Ovary (tissue), 9 donors: ENCODE measurements around the gene PSMC3. TPM values are rescaled to one million over a fixed set of nuclear protein-coding genes. Genes with fewer than 3 reads are reported as not detected.

ENCODE experiments used
- DNase-seq, 5 donors: peaks; one replicate each; pipeline ENCODE4 v3.0.0-alpha.2; 2019 to 2020
- H3K27ac ChIP-seq, 2 donors: fragments of 200-600 bp; one replicate each; pipeline versions ENCODE4 v1.5.1 to v1.8.0; 2019 to 2022
- H3K27me3 ChIP-seq: fragments of 200-600 bp; one replicate; pipeline ENCODE4 v1.8.0; 2022
- H3K36me3 ChIP-seq: fragments of 200-600 bp; sonication (generic); one replicate; pipeline ENCODE4 v1.5.1; 2019
- H3K4me1 ChIP-seq: one replicate; pipeline ENCODE4 v1.8.1; 2013; ENCODE audit warnings: mild to moderate bottlenecking, moderate library complexity; ENCODE audit not compliant: insufficient read depth
- H3K4me3 ChIP-seq: fragments of 200-600 bp; sonication (generic); one replicate; pipeline ENCODE4 v1.5.1; 2017
- H3K9me3 ChIP-seq, 2 donors: fragments of 200-600 bp in 1 of 2; sonication (generic) in 1 of 2; one replicate each; pipeline versions ENCODE4 v1.5.1 to v1.8.1; 2013 to 2019; ENCODE audit warnings: mild to moderate bottlenecking in 1 of 2, moderate library complexity in 1 of 2
- EP300 ChIP-seq: sonication (generic); formaldehyde crosslinking; IDR thresholded peaks from one replicate; pipeline ENCODE4 v1.6.1; 2017; ENCODE audit warnings: antibody characterized with exemption
- POLR2A ChIP-seq: fragments of 450-650 bp; IDR thresholded peaks from one replicate; pipeline ENCODE4 v1.6.1; 2017; ENCODE audit warnings: antibody characterized with exemption, mild to moderate bottlenecking, moderate library complexity
- WGBS, 3 donors: extraction: QIAGEN DNeasy Blood & Tissue Kit in 1 of 3; methylation state at CpG; one replicate each; pipeline versions ENCODE4 v1.1.5 to v1.1.7; 2013 to 2017; 5-methylcytosine and 5-hydroxymethylcytosine counted together
- intact Hi-C, 4 donors: fragments of 100-400 bp; cut with DNase I; formaldehyde crosslinking; loops; one replicate each; pipeline versions ENCODE4 v1.11.0 to v1.15.1; 2022 to 2023
- polyA plus RNA-seq, 2 donors: library from polyadenylated mRNA; stranded (reverse); fragments of 200-250 nt in 1 of 2; fragments of 350-450 nt in 1 of 2; fragmentation: Illumina TruSeq in 1 of 2; extraction: RNeasy Lipid Tissue Mini Kit (QIAGEN cat#74804) in 1 of 2; gene quantifications; one replicate each; pipeline ENCODE4 v1.2.3, GENCODE V29; 2013 to 2014
- total RNA-seq, 7 donors: library from RNA; depleted of rRNA in 2 of 7; stranded (reverse); fragments of >200 nt in 2 of 7; fragmentation: NEBNext Ultra II Directional in 3 of 7; extraction: Animal tissue kit (Norgen Biotek cat#: 25700) in 3 of 7; gene quantifications; one replicate each; pipeline versions ENCODE4 v1.1.0 to v1.2.4, GENCODE V29; 2016 to 2023
- TF ChIP-seq, protein P1 (sequence below), 3 donors: fragments of 450-650 bp in 2 of 3; fragments of 200-600 bp in 1 of 3; IDR thresholded peaks; one replicate each; pipeline versions ENCODE4 v1.5.1 to v1.8.0; 2016 to 2022; ENCODE audit warnings: antibody characterized with exemption in 3 of 3, mild to moderate bottlenecking in 1 of 3
- donor health status: DM: no; HTN: no; CAD: no; lungs with moderate emphysema.
- donor health status: DM: no; HTN: no; CAD: no.
- donor health status: Bipolar disorder and iron deficiency.
- donor health status: DM: yes; HTN: yes; CAD: no.
- donor health status: DM: no; HTN: no; CAD: no.
- donor health status: DM: yes; HTN: yes; CAD: no.

Gene PSMC3
- total and polyA plus RNA-seq, 9 donors: 60.7 to 267 (median 87.2) TPM

DNA sequence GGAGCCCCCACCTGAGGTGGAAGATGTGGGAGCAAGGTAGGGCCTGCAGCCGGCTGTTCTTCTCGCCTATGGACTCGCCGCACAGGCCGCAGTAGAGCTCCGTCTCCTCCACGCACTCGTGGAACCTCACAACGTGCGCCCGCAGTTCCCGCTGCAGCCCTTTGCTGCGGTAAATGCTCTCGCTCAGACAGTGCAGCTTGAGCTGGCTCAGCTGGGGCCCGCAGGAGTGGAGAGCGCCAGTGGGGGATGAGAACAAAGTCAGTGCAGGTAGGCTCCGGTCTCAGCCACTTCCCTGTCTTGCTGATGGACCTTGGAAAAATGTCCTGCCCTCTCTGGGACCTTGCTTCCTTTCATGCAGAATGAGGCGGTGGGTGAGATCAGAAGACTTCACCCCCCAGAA is 12.5 kb upstream of the PSMC3 start:
- intact Hi-C loops: no loop called here
- no peaks in the 10 kb centered on the region for H3K36me3 ChIP-seq
- TF ChIP-seq POLR2A: no peak
- TF ChIP-seq, protein P1, sequence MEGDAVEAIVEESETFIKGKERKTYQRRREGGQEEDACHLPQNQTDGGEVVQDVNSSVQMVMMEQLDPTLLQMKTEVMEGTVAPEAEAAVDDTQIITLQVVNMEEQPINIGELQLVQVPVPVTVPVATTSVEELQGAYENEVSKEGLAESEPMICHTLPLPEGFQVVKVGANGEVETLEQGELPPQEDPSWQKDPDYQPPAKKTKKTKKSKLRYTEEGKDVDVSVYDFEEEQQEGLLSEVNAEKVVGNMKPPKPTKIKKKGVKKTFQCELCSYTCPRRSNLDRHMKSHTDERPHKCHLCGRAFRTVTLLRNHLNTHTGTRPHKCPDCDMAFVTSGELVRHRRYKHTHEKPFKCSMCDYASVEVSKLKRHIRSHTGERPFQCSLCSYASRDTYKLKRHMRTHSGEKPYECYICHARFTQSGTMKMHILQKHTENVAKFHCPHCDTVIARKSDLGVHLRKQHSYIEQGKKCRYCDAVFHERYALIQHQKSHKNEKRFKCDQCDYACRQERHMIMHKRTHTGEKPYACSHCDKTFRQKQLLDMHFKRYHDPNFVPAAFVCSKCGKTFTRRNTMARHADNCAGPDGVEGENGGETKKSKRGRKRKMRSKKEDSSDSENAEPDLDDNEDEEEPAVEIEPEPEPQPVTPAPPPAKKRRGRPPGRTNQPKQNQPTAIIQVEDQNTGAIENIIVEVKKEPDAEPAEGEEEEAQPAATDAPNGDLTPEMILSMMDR (IDR thresholded peaks at IDR 0.05): no peak
- no peak for TF ChIP-seq EP300
- DNase-seq: no peak
- WGBS, 3 donors: 90 to 92% (median 91%) methylated on average over 18 of the region's 18 CpGs
- no peaks in the 10 kb centered on the region for H3K9me3 ChIP-seq
- H3K27ac ChIP-seq: no peak overlapping the region
- H3K4me3 ChIP-seq: no peak overlapping the region
- no peaks in the 10 kb centered on the region for H3K27me3 ChIP-seq
- H3K4me1 ChIP-seq: no peaks in the 10 kb centered on the region

DNA sequence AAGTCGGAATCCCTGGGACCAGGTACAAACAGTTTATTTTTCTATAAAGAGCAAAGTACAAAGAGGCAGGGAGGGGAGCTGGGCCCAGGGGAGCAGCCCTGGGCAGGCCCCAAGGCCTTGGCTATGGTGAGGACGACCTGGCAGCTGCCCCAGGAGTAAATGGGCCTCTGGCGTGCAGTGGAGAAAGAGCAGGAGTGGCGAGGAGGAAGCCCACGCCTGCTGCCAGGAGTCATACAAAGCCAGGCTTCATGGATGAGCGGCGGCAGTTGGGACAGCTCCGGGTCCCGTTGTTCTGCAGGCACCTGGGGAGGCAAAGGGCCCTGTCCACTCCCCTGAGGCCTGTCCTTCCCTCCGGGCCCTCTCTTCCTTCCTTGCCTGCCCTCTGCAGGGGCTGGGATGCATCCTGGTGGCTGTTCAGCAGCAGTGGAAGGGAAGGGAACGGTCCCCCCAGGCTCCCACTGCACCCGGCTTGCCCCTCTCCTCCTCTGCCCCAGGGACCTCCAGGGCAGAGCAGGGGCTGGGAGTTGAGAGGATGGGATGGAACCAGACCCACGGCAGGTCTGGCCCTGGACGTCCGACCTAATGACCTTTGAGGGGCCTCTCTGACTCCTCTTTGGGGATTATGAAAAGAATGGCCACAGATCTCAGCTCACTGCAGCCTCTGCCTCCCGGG is 11.6 kb upstream of the PSMC3 start:
- Histone ChIP-seq H3K27ac (no peak overlapping the region), H3K36me3 (no peaks in the 10 kb centered on the region), H3K4me3 (no peak overlapping the region), H3K4me1 (no peaks in the 10 kb centered on the region), H3K27me3 (no peaks in the 10 kb centered on the region), H3K9me3 (no peaks in the 10 kb centered on the region)
- peak in 4 of 5 donors; percentile 45 to 80 (median 66) for DNase-seq
- WGBS, 3 donors: 47 to 56% (median 48%) methylated on average over 13 to 16 of the region's 16 CpGs
- intact Hi-C loops: no loop called here
- TF ChIP-seq EP300 (no peak), POLR2A (no peak)
- TF ChIP-seq, protein P1 (IDR thresholded peaks at IDR 0.05): no peak

DNA sequence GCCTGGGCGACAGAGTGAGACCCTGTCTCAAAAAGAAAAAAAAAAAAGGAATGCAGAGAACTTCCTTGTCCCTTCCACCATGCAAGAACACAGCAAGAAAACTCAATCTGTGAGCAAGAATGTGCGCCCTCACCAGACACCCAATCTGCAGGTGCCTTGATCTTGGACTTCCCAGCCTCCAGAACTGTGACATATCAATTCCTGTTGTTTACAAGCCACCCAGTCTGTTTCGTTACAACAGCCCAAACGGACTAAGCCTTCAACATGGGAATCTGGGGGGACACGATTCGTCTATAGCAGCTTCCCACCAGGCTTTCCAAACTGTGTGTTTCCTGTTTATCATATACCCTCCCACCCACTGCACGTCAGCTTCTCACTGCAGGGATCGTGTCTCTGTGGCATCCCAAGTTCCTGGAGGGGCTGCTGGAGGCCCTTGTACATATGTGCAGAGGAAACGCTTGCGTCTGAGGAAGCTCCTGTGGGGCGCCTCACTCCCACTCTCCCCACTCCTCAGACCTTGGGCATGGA is 11.0 kb upstream of the PSMC3 start:
- 75 to 80% (median 75%) methylated on average over 11 of the region's 11 CpGs for WGBS, 3 donors
- no peak overlapping the region for H3K4me3 ChIP-seq
- H3K27ac ChIP-seq: no peak overlapping the region
- DNase-seq: no peak
- no peaks in the 10 kb centered on the region for H3K27me3 ChIP-seq
- no peaks in the 10 kb centered on the region for H3K4me1 ChIP-seq
- H3K36me3 ChIP-seq: no peaks in the 10 kb centered on the region
- TF ChIP-seq EP300 (no peak), POLR2A (no peak)
- TF ChIP-seq, protein P1 (IDR thresholded peaks at IDR 0.05): no peak
- H3K9me3 ChIP-seq: no peaks in the 10 kb centered on the region
- intact Hi-C loops: no loop called here

DNA sequence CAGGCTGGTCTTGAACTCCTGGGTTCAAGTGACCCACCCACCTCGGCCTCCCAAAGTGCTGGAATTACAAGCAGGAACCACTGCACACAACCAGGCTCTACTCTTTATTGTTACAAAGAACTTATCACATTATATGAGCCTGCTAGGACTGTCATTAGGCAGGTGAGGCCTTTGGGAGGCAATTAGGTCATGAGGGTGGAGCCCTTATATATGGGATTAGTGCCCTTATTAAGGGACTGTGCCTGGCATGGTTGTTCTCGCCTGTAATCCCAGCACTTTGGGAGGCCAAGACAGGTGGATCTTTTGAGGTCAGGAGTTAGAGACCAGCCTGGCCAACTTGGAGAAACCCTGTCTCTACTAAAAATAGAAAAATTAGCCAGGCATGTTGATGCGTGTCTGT is 10.5 kb upstream of the PSMC3 start:
- no peak overlapping the region for H3K4me3 ChIP-seq
- intact Hi-C loops: no loop called here
- DNase-seq: no peak
- no peaks in the 10 kb centered on the region for H3K4me1 ChIP-seq
- no peak for TF ChIP-seq EP300
- TF ChIP-seq POLR2A: no peak
- TF ChIP-seq, protein P1 (IDR thresholded peaks at IDR 0.05): no peak
- no peaks in the 10 kb centered on the region for H3K9me3 ChIP-seq
- no peaks in the 10 kb centered on the region for H3K27me3 ChIP-seq
- H3K27ac ChIP-seq: no peak overlapping the region
- H3K36me3 ChIP-seq: no peaks in the 10 kb centered on the region
- WGBS, 3 donors: 93 to 97% (median 96%) methylated on average over 3 of the region's 3 CpGs
